ENCODE data around the gene HSPD1.

The HSPD1 gene

GRCh38 chr2:197461057-197461456 lies 38.6 kb downstream of the HSPD1 start:
- Histone ChIP-seq H3K4me3 (ENCODE audit: low read length, poor library complexity, severe bottlenecking) (no peak overlapping the region), H3K79me2 (ENCODE audit: insufficient read depth, low read length) (peaks cover 52% of the 10 kb centered on the region)

GRCh38 chr2:197460649-197461048 lies 39.0 kb downstream of the HSPD1 start:
- peaks cover 28% of the 10 kb centered on the region; the same call in 1 of the 2 replicates for H3K36me3 ChIP-seq (ENCODE audit: insufficient read depth, low read length)
- H2AFZ ChIP-seq (ENCODE audit: low read length): no peak overlapping the region
- peaks cover 16% of the 10 kb centered on the region for H4K20me1 ChIP-seq (ENCODE audit: insufficient read depth, low read length, poor library complexity, severe bottlenecking)
- peaks cover 12% of the 10 kb centered on the region for H3K4me1 ChIP-seq (ENCODE audit: insufficient read depth, low read length, poor library complexity, severe bottlenecking)
- H3K4me3 ChIP-seq (ENCODE audit: low read length, poor library complexity, severe bottlenecking): no peak overlapping the region
- H3K9me3 ChIP-seq (ENCODE audit: insufficient read depth, low read depth, low read length): no peaks in the 10 kb centered on the region
- H3K9me2 ChIP-seq (replicated peaks; ENCODE audit: low read depth, low read length): no peaks in the 10 kb centered on the region
- peaks cover 56% of the 10 kb centered on the region for H3K79me2 ChIP-seq (ENCODE audit: insufficient read depth, low read length)
- H3K27me3 ChIP-seq (ENCODE audit: insufficient read depth, low read length, poor library complexity, severe bottlenecking): no peaks in the 10 kb centered on the region
- H3F3A ChIP-seq (ENCODE audit: low read depth): no peaks in the 10 kb centered on the region
- no peak for TF ChIP-seq EZH2phosphoT487 (IDR thresholded peaks at IDR 0.05; ENCODE audit: borderline replicate concordance)
- TF ChIP-seq, protein P1, sequence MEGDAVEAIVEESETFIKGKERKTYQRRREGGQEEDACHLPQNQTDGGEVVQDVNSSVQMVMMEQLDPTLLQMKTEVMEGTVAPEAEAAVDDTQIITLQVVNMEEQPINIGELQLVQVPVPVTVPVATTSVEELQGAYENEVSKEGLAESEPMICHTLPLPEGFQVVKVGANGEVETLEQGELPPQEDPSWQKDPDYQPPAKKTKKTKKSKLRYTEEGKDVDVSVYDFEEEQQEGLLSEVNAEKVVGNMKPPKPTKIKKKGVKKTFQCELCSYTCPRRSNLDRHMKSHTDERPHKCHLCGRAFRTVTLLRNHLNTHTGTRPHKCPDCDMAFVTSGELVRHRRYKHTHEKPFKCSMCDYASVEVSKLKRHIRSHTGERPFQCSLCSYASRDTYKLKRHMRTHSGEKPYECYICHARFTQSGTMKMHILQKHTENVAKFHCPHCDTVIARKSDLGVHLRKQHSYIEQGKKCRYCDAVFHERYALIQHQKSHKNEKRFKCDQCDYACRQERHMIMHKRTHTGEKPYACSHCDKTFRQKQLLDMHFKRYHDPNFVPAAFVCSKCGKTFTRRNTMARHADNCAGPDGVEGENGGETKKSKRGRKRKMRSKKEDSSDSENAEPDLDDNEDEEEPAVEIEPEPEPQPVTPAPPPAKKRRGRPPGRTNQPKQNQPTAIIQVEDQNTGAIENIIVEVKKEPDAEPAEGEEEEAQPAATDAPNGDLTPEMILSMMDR (conservative IDR thresholded peaks at IDR 0.05; ENCODE audit: low read length): no peak
- no peak overlapping the region for H3K4me2 ChIP-seq (ENCODE audit: low read depth, low read length, poor library complexity, severe bottlenecking)
- H3K9ac ChIP-seq (ENCODE audit: low read depth, low read length, poor library complexity, severe bottlenecking): no peak overlapping the region

More at GRCh38 chr2:197461057-197461456, 38.6 kb downstream of the HSPD1 start:
- Histone ChIP-seq H3K27me3 (ENCODE audit: insufficient read depth, low read length, poor library complexity, severe bottlenecking) (no peaks in the 10 kb centered on the region), H3F3A (ENCODE audit: low read depth) (no peaks in the 10 kb centered on the region), H3K4me2 (ENCODE audit: low read depth, low read length, poor library complexity, severe bottlenecking) (no peak overlapping the region), H3K36me3 (ENCODE audit: insufficient read depth, low read length) (peaks cover 31% of the 10 kb centered on the region), H4K20me1 (ENCODE audit: insufficient read depth, low read length, poor library complexity, severe bottlenecking) (peaks cover 12% of the 10 kb centered on the region), H3K9me3 (ENCODE audit: insufficient read depth, low read depth, low read length) (no peaks in the 10 kb centered on the region), H3K9ac (ENCODE audit: low read depth, low read length, poor library complexity, severe bottlenecking) (no peak overlapping the region), H2AFZ (ENCODE audit: low read length) (no peak overlapping the region), H3K4me1 (ENCODE audit: insufficient read depth, low read length, poor library complexity, severe bottlenecking) (peaks cover 12% of the 10 kb centered on the region), H3K9me2 (replicated peaks; ENCODE audit: low read depth, low read length) (no peaks in the 10 kb centered on the region)
- TF ChIP-seq, protein P1 (conservative IDR thresholded peaks at IDR 0.05; ENCODE audit: low read length): no peak
- TF ChIP-seq EZH2phosphoT487 (IDR thresholded peaks at IDR 0.05; ENCODE audit: borderline replicate concordance): no peak

DNA sequence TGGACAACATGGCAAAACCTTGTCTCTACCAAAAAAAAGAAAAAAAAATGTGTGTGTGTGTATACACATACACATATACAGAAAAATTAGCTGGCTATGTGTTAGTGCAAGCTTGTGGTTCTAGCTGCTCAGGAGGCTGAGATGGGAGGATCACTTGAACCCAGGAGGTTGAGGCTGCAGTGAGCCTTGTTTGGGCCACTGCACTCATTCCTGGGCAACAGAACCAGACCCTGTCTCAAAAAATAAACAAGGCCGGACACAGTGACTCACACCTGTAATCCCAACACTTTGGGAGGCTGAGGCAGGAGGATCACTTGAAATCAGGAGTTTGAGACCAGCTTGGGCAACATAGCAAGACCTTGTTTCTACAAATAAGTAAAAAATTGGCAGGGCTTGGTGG lies 44.2 kb downstream of the HSPD1 start:
- H3K4me3 ChIP-seq (ENCODE audit: low read length, poor library complexity, severe bottlenecking): peak overlapping the region; percentile 88
- H3F3A ChIP-seq (ENCODE audit: low read depth): peaks cover 9% of the 10 kb centered on the region; the same call in 1 of the 2 replicates
- no peaks in the 10 kb centered on the region for H3K9me2 ChIP-seq (replicated peaks; ENCODE audit: low read depth, low read length)
- H3K9ac ChIP-seq (ENCODE audit: low read depth, low read length, poor library complexity, severe bottlenecking): no peak overlapping the region
- H3K36me3 ChIP-seq (ENCODE audit: insufficient read depth, low read length): peaks cover 7% of the 10 kb centered on the region; the same call in 1 of the 2 replicates
- no peak overlapping the region for H2AFZ ChIP-seq (ENCODE audit: low read length)
- peaks cover 64% of the 10 kb centered on the region for H3K79me2 ChIP-seq (ENCODE audit: insufficient read depth, low read length)
- no peaks in the 10 kb centered on the region for H3K9me3 ChIP-seq (ENCODE audit: insufficient read depth, low read depth, low read length)
- peak overlapping the region; percentile 91 for H3K4me2 ChIP-seq (ENCODE audit: low read depth, low read length, poor library complexity, severe bottlenecking)
- peaks cover 33% of the 10 kb centered on the region for H4K20me1 ChIP-seq (ENCODE audit: insufficient read depth, low read length, poor library complexity, severe bottlenecking)
- TF ChIP-seq, protein P1 (conservative IDR thresholded peaks at IDR 0.05; ENCODE audit: low read length): no peak
- TF ChIP-seq EZH2phosphoT487 (IDR thresholded peaks at IDR 0.05; ENCODE audit: borderline replicate concordance): no peak
- H3K27me3 ChIP-seq (ENCODE audit: insufficient read depth, low read length, poor library complexity, severe bottlenecking): no peaks in the 10 kb centered on the region
- peaks cover 32% of the 10 kb centered on the region for H3K4me1 ChIP-seq (ENCODE audit: insufficient read depth, low read length, poor library complexity, severe bottlenecking)

Measured in Loucy (cell line).